Esophagus mucosa (tissue), 1 donor: Measurements from ENCODE around the gene RUSF1. TPM values are rescaled to one million over a fixed set of nuclear protein-coding genes. Genes with fewer than 3 reads are reported as not detected.

Source experiments
- ATAC-seq: fragments of 200-7000 bp; cut with Tn5 transposase; one replicate; pipeline ENCODE4 v1.9.1; 2020
- total RNA-seq: library from RNA; stranded (reverse); gene quantifications from one replicate; pipeline ENCODE4 v1.2.4, GENCODE V29; 2023
- donor health status: DM: yes; HTN: yes; CAD: no.

Gene RUSF1
- total RNA-seq, 1 donor from 2014 or later: 29.9 TPM

- ATAC-seq: no peak
These were observed 40.9 kb downstream of the RUSF1 start for GRCh38 chr16:31467151-31467773.

- peak; percentile 3 for ATAC-seq
These were observed 41.8 kb downstream of the RUSF1 start for GRCh38 chr16:31466381-31466841.

GRCh38 chr16:31465788-31466370 lies 42.3 kb downstream of the RUSF1 start:
- ATAC-seq: peak; percentile 6

GRCh38 chr16:31464781-31465260 lies 43.4 kb downstream of the RUSF1 start:
- ATAC-seq: no peak

- no peak for ATAC-seq
These were observed 43.8 kb downstream of the RUSF1 start for GRCh38 chr16:31464348-31464769.

GRCh38 chr16:31461921-31462804 lies 46.0 kb downstream of the RUSF1 start:
- ATAC-seq: no peak

GRCh38 chr16:31461201-31461920 lies 46.8 kb downstream of the RUSF1 start:
- no peak for ATAC-seq

- no peak for ATAC-seq
These were observed 47.6 kb downstream of the RUSF1 start for GRCh38 chr16:31460582-31461002.

GRCh38 chr16:31459687-31460581 lies 48.3 kb downstream of the RUSF1 start:
- ATAC-seq: peak; percentile 93

GRCh38 chr16:31458844-31459686 lies 49.1 kb downstream of the RUSF1 start, which contains the start of gene ARMC5:
Gene ARMC5, plus strand, starts transcription at chr16:31459501. Its CDS starts 24 bp downstream, at chr16:31459525.
- peak; percentile 85 for ATAC-seq

GRCh38 chr16:31458073-31458843 lies 49.9 kb downstream of the RUSF1 start:
- peak; percentile 12 for ATAC-seq

GRCh38 chr16:31456988-31457360 lies 51.2 kb downstream of the RUSF1 start:
- no peak for ATAC-seq

GRCh38 chr16:31455601-31456314 lies 52.4 kb downstream of the RUSF1 start:
- no peak for ATAC-seq

- ATAC-seq: peak; percentile 67
These were observed 54.7 kb downstream of the RUSF1 start for GRCh38 chr16:31453255-31454204.

GRCh38 chr16:31452631-31453106 lies 55.5 kb downstream of the RUSF1 start:
- peak; percentile 75 for ATAC-seq

- ATAC-seq: peak; percentile 70
These were observed 56.4 kb downstream of the RUSF1 start for GRCh38 chr16:31451681-31452351.

GRCh38 chr16:31451201-31451600 lies 57.0 kb downstream of the RUSF1 start:
- no peak for ATAC-seq
